ENCODE results near the gene CLEC2A. TPM values are rescaled to one million over a fixed set of nuclear protein-coding genes. Genes with fewer than 3 reads are reported as not detected.
A peak's percentile ranks its signal among the peaks of the same experiment; 100 is the strongest.
"Not testable (repeated sequence)": the region's sequence is repeated elsewhere in the genome, so short reads cannot be mapped to it uniquely, and the experiment has no call there.

The CLEC2A gene
- total RNA-seq, 1 donor: not detected

- Histone ChIP-seq H3K4me1 (ENCODE audit: insufficient read depth, low read length) (no peaks in the 10 kb centered on the region), H4K20me1 (ENCODE audit: insufficient read depth, low read length) (no peaks in the 10 kb centered on the region), H3K9me3 (ENCODE audit: low read depth, low read length) (no peaks in the 10 kb centered on the region), H3K79me2 (ENCODE audit: insufficient read depth, low read length) (no peaks in the 10 kb centered on the region), H3K27ac (ENCODE audit: low read depth, low read length) (no peak overlapping the region), H3K4me2 (ENCODE audit: insufficient read depth, low read length) (no peak overlapping the region), H3K36me3 (ENCODE audit: insufficient read depth, low read length) (no peaks in the 10 kb centered on the region), H3K4me3 (ENCODE audit: insufficient read depth, low read length) (no peak overlapping the region), H3K27me3 (ENCODE audit: insufficient read depth, low read length) (no peaks in the 10 kb centered on the region), H2AFZ (ENCODE audit: low read length) (no peak overlapping the region)
- no peak for DNase-seq (ENCODE audit: insufficient read length, low spot score, missing footprints)
- TF ChIP-seq CTCF (IDR thresholded peaks at IDR 0.05; ENCODE audit: extremely low read depth, low read depth, low read length): no peak
Observed at GRCh38 chr12:9957834-9958233, 25.7 kb upstream of the CLEC2A start.

- H4K20me1 ChIP-seq (ENCODE audit: insufficient read depth, low read length); H3K36me3 ChIP-seq (ENCODE audit: insufficient read depth, low read length); H3K9me3 ChIP-seq (ENCODE audit: low read depth, low read length); H3K4me3 ChIP-seq (ENCODE audit: insufficient read depth, low read length); H3K4me1 ChIP-seq (ENCODE audit: insufficient read depth, low read length); H3K27me3 ChIP-seq (ENCODE audit: insufficient read depth, low read length); H2AFZ ChIP-seq (ENCODE audit: low read length); H3K79me2 ChIP-seq (ENCODE audit: insufficient read depth, low read length); DNase-seq (ENCODE audit: insufficient read length, low spot score, missing footprints); H3K27ac ChIP-seq (ENCODE audit: low read depth, low read length); H3K4me2 ChIP-seq (ENCODE audit: insufficient read depth, low read length): not testable (repeated sequence)
Observed at GRCh38 chr12:9952954-9953729, 21.0 kb upstream of the CLEC2A start.

- Histone ChIP-seq H4K20me1 (ENCODE audit: insufficient read depth, low read length) (no peaks in the 10 kb centered on the region), H3K4me3 (ENCODE audit: insufficient read depth, low read length) (no peak overlapping the region), H3K4me2 (ENCODE audit: insufficient read depth, low read length) (no peak overlapping the region), H2AFZ (ENCODE audit: low read length) (no peak overlapping the region), H3K79me2 (ENCODE audit: insufficient read depth, low read length) (no peaks in the 10 kb centered on the region), H3K36me3 (ENCODE audit: insufficient read depth, low read length) (no peaks in the 10 kb centered on the region), H3K4me1 (ENCODE audit: insufficient read depth, low read length) (no peaks in the 10 kb centered on the region), H3K9me3 (ENCODE audit: low read depth, low read length) (no peaks in the 10 kb centered on the region), H3K27ac (ENCODE audit: low read depth, low read length) (no peak overlapping the region), H3K27me3 (ENCODE audit: insufficient read depth, low read length) (no peaks in the 10 kb centered on the region)
- no peak for TF ChIP-seq CTCF (IDR thresholded peaks at IDR 0.05; ENCODE audit: extremely low read depth, low read depth, low read length)
- DNase-seq (ENCODE audit: insufficient read length, low spot score, missing footprints): peak; percentile 39
Observed at GRCh38 chr12:9951026-9951675, 19.0 kb upstream of the CLEC2A start.

- Histone ChIP-seq H3K27me3 (ENCODE audit: insufficient read depth, low read length) (no peaks in the 10 kb centered on the region), H3K4me3 (ENCODE audit: insufficient read depth, low read length) (no peak overlapping the region), H2AFZ (ENCODE audit: low read length) (no peak overlapping the region), H4K20me1 (ENCODE audit: insufficient read depth, low read length) (no peaks in the 10 kb centered on the region), H3K27ac (ENCODE audit: low read depth, low read length) (no peak overlapping the region), H3K4me2 (ENCODE audit: insufficient read depth, low read length) (no peak overlapping the region), H3K9me3 (ENCODE audit: low read depth, low read length) (no peaks in the 10 kb centered on the region), H3K4me1 (ENCODE audit: insufficient read depth, low read length) (no peaks in the 10 kb centered on the region), H3K79me2 (ENCODE audit: insufficient read depth, low read length) (no peaks in the 10 kb centered on the region), H3K36me3 (ENCODE audit: insufficient read depth, low read length) (no peaks in the 10 kb centered on the region)
- TF ChIP-seq CTCF (IDR thresholded peaks at IDR 0.05; ENCODE audit: extremely low read depth, low read depth, low read length): no peak
- DNase-seq (ENCODE audit: insufficient read length, low spot score, missing footprints): no peak
Observed at GRCh38 chr12:9948606-9949296, 16.6 kb upstream of the CLEC2A start.
